Erythroblast (primary cell): Measurements from ENCODE around the gene SLC9C2.

Experiments used
- GATA1 ChIP-seq: IDR thresholded peaks from 2 replicates; pipeline ENCODE4 v1.6.1; 2011; ENCODE audit warnings: low read depth, mild to moderate bottlenecking, control low read depth, low read length, moderate library complexity
- POLR2A ChIP-seq: IDR thresholded peaks from 2 replicates; pipeline ENCODE4 v1.6.1; 2011; ENCODE audit warnings: mild to moderate bottlenecking, low read length

GRCh38 chr1:173639102-173639501 lies 36.2 kb upstream of the SLC9C2 start:
- TF ChIP-seq POLR2A (no peak), GATA1 (no peak)
